HG03135 (cell line): ENCODE data around the gene KRT71.

Experiments used
- ATAC-seq: cut with Tn5 transposase; IDR thresholded peaks from one replicate; pipeline ENCODE4 v1.9.1; 2021; ENCODE audit warnings: mild to moderate bottlenecking, moderate library complexity; ENCODE audit not compliant: unreplicated experiment

KRT71 gene

GRCh38 chr12:52499806-52500560 lies 53.0 kb downstream of the KRT71 start:
- no peak for ATAC-seq

- no peak for ATAC-seq
Measured at GRCh38 chr12:52498946-52499345, 54.0 kb downstream of the KRT71 start.

- ATAC-seq, result no peak
Measured at GRCh38 chr12:52497975-52498374, 55.0 kb downstream of the KRT71 start.

GRCh38 chr12:52496590-52497071 lies 56.3 kb downstream of the KRT71 start:
- ATAC-seq, result no peak

GRCh38 chr12:52496054-52496453 lies 56.9 kb downstream of the KRT71 start:
- ATAC-seq, result no peak

GRCh38 chr12:52495389-52495788 lies 57.6 kb downstream of the KRT71 start:
- ATAC-seq, result no peak

GRCh38 chr12:52494518-52494917 lies 58.4 kb downstream of the KRT71 start:
- ATAC-seq, result no peak

- no peak for ATAC-seq
Measured at GRCh38 chr12:52494100-52494499, 58.8 kb downstream of the KRT71 start.
